ENCODE data around the gene TENM4. TPM values are rescaled to one million over a fixed set of nuclear protein-coding genes. Genes with fewer than 3 reads are reported as not detected.

TENM4 gene
- total RNA-seq, 2 experiments from 2014 or later: not detected

- H3K36me3 Mint-ChIP-seq (ENCODE audit: low read depth): no peaks in the 10 kb centered on the region
- H3K27ac Mint-ChIP-seq: no peak overlapping the region
- H3K4me1 Mint-ChIP-seq (ENCODE audit: low read depth): no peaks in the 10 kb centered on the region
- POLR2A ChIA-PET: no interaction called here
- CTCF ChIA-PET: no interaction called here
- peaks cover 1% of the 10 kb centered on the region for H3K27me3 Mint-ChIP-seq
- TF ChIP-seq, protein P1, sequence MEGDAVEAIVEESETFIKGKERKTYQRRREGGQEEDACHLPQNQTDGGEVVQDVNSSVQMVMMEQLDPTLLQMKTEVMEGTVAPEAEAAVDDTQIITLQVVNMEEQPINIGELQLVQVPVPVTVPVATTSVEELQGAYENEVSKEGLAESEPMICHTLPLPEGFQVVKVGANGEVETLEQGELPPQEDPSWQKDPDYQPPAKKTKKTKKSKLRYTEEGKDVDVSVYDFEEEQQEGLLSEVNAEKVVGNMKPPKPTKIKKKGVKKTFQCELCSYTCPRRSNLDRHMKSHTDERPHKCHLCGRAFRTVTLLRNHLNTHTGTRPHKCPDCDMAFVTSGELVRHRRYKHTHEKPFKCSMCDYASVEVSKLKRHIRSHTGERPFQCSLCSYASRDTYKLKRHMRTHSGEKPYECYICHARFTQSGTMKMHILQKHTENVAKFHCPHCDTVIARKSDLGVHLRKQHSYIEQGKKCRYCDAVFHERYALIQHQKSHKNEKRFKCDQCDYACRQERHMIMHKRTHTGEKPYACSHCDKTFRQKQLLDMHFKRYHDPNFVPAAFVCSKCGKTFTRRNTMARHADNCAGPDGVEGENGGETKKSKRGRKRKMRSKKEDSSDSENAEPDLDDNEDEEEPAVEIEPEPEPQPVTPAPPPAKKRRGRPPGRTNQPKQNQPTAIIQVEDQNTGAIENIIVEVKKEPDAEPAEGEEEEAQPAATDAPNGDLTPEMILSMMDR (IDR thresholded peaks at IDR 0.05): no peak
- H3K4me3 Mint-ChIP-seq: no peak overlapping the region
- DNase-seq (no peak), ATAC-seq (no peak)
- H3K9me3 Mint-ChIP-seq: no peaks in the 10 kb centered on the region
- intact Hi-C loops (cut with micrococcal nuclease): no loop called here
Measured at GRCh38 chr11:79043726-79044125, 397.1 kb downstream of the TENM4 start.

- CTCF ChIA-PET: interaction anchor here (0.9 kb wide), 1 partner anchor 57 kb away, joined by 3 read pairs; no protein-coding TSS in a partner anchor
- Mint-ChIP-seq H3K27me3 (peaks cover 1% of the 10 kb centered on the region), H3K36me3 (ENCODE audit: low read depth) (no peaks in the 10 kb centered on the region), H3K4me1 (ENCODE audit: low read depth) (no peaks in the 10 kb centered on the region), H3K4me3 (no peak overlapping the region), H3K27ac (no peak overlapping the region), H3K9me3 (no peaks in the 10 kb centered on the region)
- TF ChIP-seq, protein P1 (IDR thresholded peaks at IDR 0.05): no peak
- DNase-seq (no peak), ATAC-seq (no peak)
- intact Hi-C loops (cut with micrococcal nuclease): no loop called here
- POLR2A ChIA-PET: no interaction called here
Measured at GRCh38 chr11:79042824-79043223, 398.0 kb downstream of the TENM4 start.

DNA sequence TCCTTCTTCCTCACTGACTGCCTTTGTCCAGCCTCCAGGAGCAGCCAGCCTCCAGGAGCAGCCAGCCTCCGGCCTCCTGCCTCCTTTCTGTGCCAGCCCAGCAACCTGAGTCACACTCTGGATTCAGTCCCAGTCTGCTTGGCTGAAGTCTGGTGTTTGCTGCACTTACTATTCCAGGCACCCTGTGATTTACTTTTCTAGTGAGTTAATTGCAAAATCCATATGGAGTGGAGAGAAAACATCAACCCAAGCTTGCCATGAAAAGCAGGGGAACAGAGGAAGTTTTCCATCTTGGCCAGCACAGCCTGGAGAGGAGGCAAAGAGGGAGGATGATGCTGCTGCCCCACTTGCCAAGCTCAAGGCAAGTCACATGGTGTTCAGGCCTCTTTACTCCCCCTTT, 400.5 kb downstream of the TENM4 start:
- intact Hi-C loops (cut with micrococcal nuclease): no loop called here
- TF ChIP-seq, protein P1 (IDR thresholded peaks at IDR 0.05): no peak
- Mint-ChIP-seq H3K27ac (no peak overlapping the region), H3K36me3 (ENCODE audit: low read depth) (no peaks in the 10 kb centered on the region), H3K27me3 (peaks cover 3% of the 10 kb centered on the region), H3K4me3 (no peak overlapping the region), H3K4me1 (ENCODE audit: low read depth) (no peaks in the 10 kb centered on the region), H3K9me3 (no peaks in the 10 kb centered on the region)
- CTCF ChIA-PET: no interaction called here
- no peak for ATAC-seq
- POLR2A ChIA-PET: interaction anchor here (0.6 kb wide), 1 partner anchor 100 kb away, joined by 3 read pairs; no protein-coding TSS in a partner anchor
- no peak for DNase-seq

DNA sequence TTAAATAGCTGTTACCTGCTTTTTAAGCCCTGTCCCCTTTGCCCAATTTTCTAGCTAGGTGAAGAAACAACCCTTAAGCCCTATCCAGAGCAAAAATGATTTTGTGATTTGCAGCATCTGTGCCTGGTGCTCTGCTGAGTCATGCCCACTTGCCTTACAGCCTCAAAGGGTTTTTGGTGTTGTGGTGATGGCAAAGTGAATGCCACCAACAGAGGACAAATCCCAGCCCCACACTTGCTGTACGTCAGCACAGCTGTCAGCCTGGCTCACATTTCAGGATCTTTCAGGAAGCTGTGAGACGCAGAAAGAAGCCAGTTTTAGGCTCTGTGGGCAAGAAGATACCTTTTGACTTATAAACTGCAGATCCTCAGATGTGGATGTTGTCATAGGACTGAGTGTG, 401.7 kb downstream of the TENM4 start:
- Mint-ChIP-seq H3K36me3 (ENCODE audit: low read depth) (no peaks in the 10 kb centered on the region), H3K4me3 (no peak overlapping the region), H3K4me1 (ENCODE audit: low read depth) (no peaks in the 10 kb centered on the region), H3K27ac (no peak overlapping the region), H3K9me3 (no peaks in the 10 kb centered on the region), H3K27me3 (peaks cover 3% of the 10 kb centered on the region)
- TF ChIP-seq, protein P1 (IDR thresholded peaks at IDR 0.05): no peak
- POLR2A ChIA-PET: no interaction called here
- no peak for DNase-seq
- CTCF ChIA-PET: no interaction called here
- no peak for ATAC-seq
- intact Hi-C loops (cut with micrococcal nuclease): no loop called here

DNA sequence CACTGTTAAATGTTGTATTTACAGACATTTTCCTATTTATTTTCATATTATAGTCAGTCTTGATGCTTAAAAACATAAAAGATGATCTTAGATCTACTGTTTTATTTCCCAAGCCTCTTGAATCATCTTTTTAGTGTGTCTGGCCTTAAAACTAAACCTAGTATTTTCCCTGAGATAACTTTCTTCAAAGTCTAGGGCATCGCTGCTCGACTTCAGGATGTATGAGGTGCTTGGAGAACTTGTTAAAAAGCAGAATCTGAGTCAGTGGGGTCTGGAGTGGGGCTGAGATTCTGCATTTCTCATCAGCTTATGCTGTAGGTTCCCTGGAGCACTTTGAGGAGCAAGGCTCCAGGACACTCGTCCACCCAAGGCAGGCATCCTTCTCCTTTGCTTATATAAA, 404.9 kb downstream of the TENM4 start:
- no peak for DNase-seq
- Mint-ChIP-seq H3K27me3 (peaks cover 16% of the 10 kb centered on the region), H3K9me3 (no peaks in the 10 kb centered on the region), H3K27ac (no peak overlapping the region), H3K4me3 (no peak overlapping the region), H3K4me1 (ENCODE audit: low read depth) (peaks cover 2% of the 10 kb centered on the region), H3K36me3 (ENCODE audit: low read depth) (no peaks in the 10 kb centered on the region)
- CTCF ChIA-PET: no interaction called here
- TF ChIP-seq, protein P1 (IDR thresholded peaks at IDR 0.05): no peak
- intact Hi-C loops (cut with micrococcal nuclease): no loop called here
- POLR2A ChIA-PET: no interaction called here
- no peak for ATAC-seq

Data from activated CD8-positive, alpha-beta T cell treated with anti-CD3 and anti-CD28 coated beads for 36 hours (primary cell).